Measurements from ENCODE around the gene CDKAL1. TPM values are rescaled to one million over a fixed set of nuclear protein-coding genes. Genes with fewer than 3 reads are reported as not detected.

CDKAL1 gene
- total and polyA plus RNA-seq, 9 of the 15 experiments (the other 6 are each of a cell fraction or from before 2014, with no cell fraction given): 11.2 to 36.3 (median 20.1) TPM

DNA sequence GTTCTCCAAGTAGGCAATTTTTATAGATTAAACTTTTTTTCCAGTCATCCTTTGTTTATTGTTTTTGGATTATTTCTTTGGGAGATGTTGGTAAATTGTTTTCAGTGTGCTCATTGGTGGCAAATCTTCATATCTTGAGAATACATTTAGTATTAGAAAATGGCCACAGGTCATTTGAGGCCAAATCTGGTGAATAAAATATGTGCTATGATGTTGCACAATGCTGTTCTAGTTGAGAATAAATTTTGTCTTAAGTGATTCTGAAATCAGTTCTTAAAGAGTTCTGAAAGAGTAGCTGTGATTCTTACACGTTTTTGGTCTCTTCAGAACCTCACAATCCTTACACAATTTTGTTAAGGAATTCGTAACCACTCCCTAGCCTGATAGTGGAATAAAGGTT is 20.1 kb downstream of the CDKAL1 start:
- no peaks in the 10 kb centered on the region for H3K4me1 ChIP-seq (replicated peaks in 1 of 2; ENCODE audit: control insufficient read depth in 2 of 2, insufficient read depth in 2 of 2, low read length in 2 of 2)
- no peak overlapping the region for H3K4me2 ChIP-seq (ENCODE audit: insufficient read depth, low read length)
- H3K9me3 ChIP-seq (replicated peaks; ENCODE audit: control insufficient read depth, insufficient read depth, low read depth, low read length): no peaks in the 10 kb centered on the region
- TF ChIP-seq CEBPG (CRISPR knock-in tag; IDR thresholded peaks at IDR 0.05) (no peak), CEBPG (tag; conservative IDR thresholded peaks at IDR 0.05 in 1 of 2, IDR thresholded peaks at IDR 0.05 in 1 of 2) (peak in 1 of 2 experiments; percentile 21; a peak in 2 of 4 replicates), ADNP (tag; IDR thresholded peaks at IDR 0.05) (no peak), ZNF778 (CRISPR knock-in tag; IDR thresholded peaks at IDR 0.05) (no peak), CEBPB (tag; IDR thresholded peaks at IDR 0.05) (peak; percentile 59), FOXJ3 (CRISPR knock-in tag; IDR thresholded peaks at IDR 0.05) (no peak), FUS (optimal IDR thresholded peaks at IDR 0.05; ENCODE audit: low read depth, low read length) (no peak)
- H4K20me1 ChIP-seq (replicated peaks; ENCODE audit: control insufficient read depth, insufficient read depth, low read length): no peaks in the 10 kb centered on the region
- BruUV-seq (replicated peaks): no TSS peak
- WGBS (ENCODE audit: insufficient coverage, low coverage, missing lambda C conversion rate): 43% methylated on average over 2 of the region's 2 CpGs
- H3K36me3 ChIP-seq (ENCODE audit: control insufficient read depth, insufficient read depth, low read length): peaks cover 40% of the 10 kb centered on the region
- intact Hi-C loops (cut with micrococcal nuclease) (no loop called here), in situ Hi-C loops (cut with MboI) (no loop called here)
- DNase-seq (ENCODE audit: extremely low read depth in 1 of 4, low spot score in 3 of 4) (no peak), FAIRE-seq (no peak), ATAC-seq (no peak)
- H3K9ac ChIP-seq (ENCODE audit: insufficient read depth in 1 of 2, low read depth in 2 of 2, low read length in 2 of 2): no peak overlapping the region
- H3K27me3 ChIP-seq (ENCODE audit: control insufficient read depth in 2 of 2, insufficient read depth in 2 of 2, low read length in 2 of 2): no peaks in the 10 kb centered on the region
- no peak overlapping the region for H3K27ac ChIP-seq (ENCODE audit: extremely low read depth, low read depth, low read length)
- POLR2A ChIA-PET: no interaction called here
- H3K4me3 ChIP-seq: no peak overlapping the region
- no peaks in the 10 kb centered on the region for H3K9me1 ChIP-seq (ENCODE audit: control insufficient read depth, insufficient read depth, low read length)
- CTCF ChIA-PET (ENCODE audit: low intra/inter-chr PET ratio): no interaction called here
- no peak overlapping the region for H2AFZ ChIP-seq (ENCODE audit: low read depth, low read length)
- H3K79me2 ChIP-seq (ENCODE audit: control insufficient read depth, insufficient read depth, low read length): no peaks in the 10 kb centered on the region

- no peaks in the 10 kb centered on the region for H3K79me2 ChIP-seq (ENCODE audit: control insufficient read depth, insufficient read depth, low read length)
- H3K27me3 ChIP-seq (ENCODE audit: control insufficient read depth in 2 of 2, insufficient read depth in 2 of 2, low read length in 2 of 2): no peaks in the 10 kb centered on the region
- no peaks in the 10 kb centered on the region for H3K9me3 ChIP-seq (replicated peaks; ENCODE audit: control insufficient read depth, insufficient read depth, low read depth, low read length)
- DNase-seq (ENCODE audit: extremely low read depth in 1 of 4, low spot score in 3 of 4) (no peak), FAIRE-seq (no peak), ATAC-seq (no peak)
- H3K27ac ChIP-seq (ENCODE audit: extremely low read depth, low read depth, low read length): no peak overlapping the region
- H4K20me1 ChIP-seq (replicated peaks; ENCODE audit: control insufficient read depth, insufficient read depth, low read length): no peaks in the 10 kb centered on the region
- CTCF ChIA-PET (ENCODE audit: low intra/inter-chr PET ratio): no interaction called here
- no peaks in the 10 kb centered on the region for H3K9me1 ChIP-seq (ENCODE audit: control insufficient read depth, insufficient read depth, low read length)
- TF ChIP-seq FOXK1 (CRISPR knock-in tag; IDR thresholded peaks at IDR 0.05; ENCODE audit: borderline replicate concordance) (no peak), ZSCAN32 (CRISPR knock-in tag; IDR thresholded peaks at IDR 0.05) (no peak), MAFF (IDR thresholded peaks at IDR 0.05; ENCODE audit: low read length) (peak; percentile 27; the same call in 1 of the 2 replicates), ZBED1 (IDR thresholded peaks at IDR 0.05) (no peak), C11orf30 (IDR thresholded peaks at IDR 0.05; ENCODE audit: low read depth) (peak; percentile 75), ZNF217 (CRISPR knock-in tag; IDR thresholded peaks at IDR 0.05) (no peak), CCNT2 (IDR thresholded peaks at IDR 0.05; ENCODE audit: borderline replicate concordance, extremely low read depth, insufficient read length, low read depth, low read length) (no peak), FOS (IDR thresholded peaks at IDR 0.05; ENCODE audit: extremely low read depth, insufficient read length) (no peak), NCOA4 (IDR thresholded peaks at IDR 0.05; ENCODE audit: partially characterized antibody) (no peak), KAT8 (IDR thresholded peaks at IDR 0.05; ENCODE audit: low read depth) (no peak), SMAD2 (IDR thresholded peaks at IDR 0.05; ENCODE audit: low read depth, low read length) (no peak), ZNF316 (IDR thresholded peaks at IDR 0.05) (peak; percentile 90), ZBTB1 (CRISPR knock-in tag; IDR thresholded peaks at IDR 0.05; ENCODE audit: borderline replicate concordance, low read depth) (no peak)
- H2AFZ ChIP-seq (ENCODE audit: low read depth, low read length): no peak overlapping the region
- no peak overlapping the region for H3K4me2 ChIP-seq (ENCODE audit: insufficient read depth, low read length)
- H3K9ac ChIP-seq (ENCODE audit: insufficient read depth in 1 of 2, low read depth in 2 of 2, low read length in 2 of 2): no peak overlapping the region
- peaks cover 39% of the 10 kb centered on the region for H3K36me3 ChIP-seq (ENCODE audit: control insufficient read depth, insufficient read depth, low read length)
- H3K4me1 ChIP-seq (replicated peaks in 1 of 2; ENCODE audit: control insufficient read depth in 2 of 2, insufficient read depth in 2 of 2, low read length in 2 of 2): no peaks in the 10 kb centered on the region
- intact Hi-C loops (cut with micrococcal nuclease): no loop called here
- no TSS peak for BruUV-seq (replicated peaks)
- H3K4me3 ChIP-seq: no peak overlapping the region
- POLR2A ChIA-PET: interaction anchor here (1.1 kb wide), 2 partner anchors 148 to 168 kb away, joined by 3 read pairs; no protein-coding TSS in a partner anchor
- 92% methylated on average over 1 of the region's 1 CpG for WGBS (ENCODE audit: insufficient coverage, low coverage, missing lambda C conversion rate)
- in situ Hi-C loops (cut with MboI): no loop called here
Measured at GRCh38 chr6:20554817-20555216, 20.6 kb downstream of the CDKAL1 start.

Measured in K562 (cell line).